Panc1 (cell line): Measurements from ENCODE around the gene ARHGEF7. TPM values are rescaled to one million over a fixed set of nuclear protein-coding genes. Genes with fewer than 3 reads are reported as not detected.

ENCODE experiments used
- ATAC-seq: fragments of 200-7000 bp; cut with Tn5 transposase; 2 replicates; pipeline ENCODE4 v1.9.1; 2020; ENCODE audit warnings: mild to moderate bottlenecking, moderate library complexity
- BruUV-seq: library from RNA; stranded (reverse); fragments of 400-500 nt; replicated peaks from 2 replicates; lab custom pipeline; 2021; lab: Mats Ljungman, UMichigan
- CTCF ChIA-PET: fragments of 300-600 bp; sonication (Branson Sonifier 250); formaldehyde crosslinking; loops from one replicate; lab custom pipeline; 2022; ENCODE audit warnings: antibody characterized with exemption; lab: Charles Lee
- POLR2A ChIA-PET: fragments of 300-600 bp; sonication (Branson Sonifier 250); formaldehyde crosslinking; loops from one replicate; lab custom pipeline; 2022; ENCODE audit warnings: antibody characterized with exemption; lab: Charles Lee
- DNase-seq: peaks from one replicate; pipeline ENCODE4 v3.0.0-alpha.2; 2010; ENCODE audit warnings: low read depth, low spot score
- H3K27ac ChIP-seq: 2 replicates; pipeline ENCODE4 v1.5.1; 2011; ENCODE audit warnings: mild to moderate bottlenecking, low read length, inconsistent platforms
- H3K27me3 ChIP-seq: fragments of 200-500 bp; sonication (Bioruptor generic); 2 replicates; pipeline ENCODE4 v1.6.0; 2014; ENCODE audit warnings: low read length, inconsistent platforms; ENCODE audit not compliant: control insufficient read depth, insufficient read depth
- H3K36me3 ChIP-seq: fragments of 200-500 bp; sonication (Bioruptor generic); 2 replicates; pipeline ENCODE4 v1.5.1; 2014; ENCODE audit warnings: inconsistent platforms, mild to moderate bottlenecking, low read length, moderate library complexity; ENCODE audit not compliant: control insufficient read depth, insufficient read depth
- H3K4me1 ChIP-seq: 2 replicates; pipeline ENCODE4 v1.5.1; 2011; ENCODE audit warnings: inconsistent platforms, mild to moderate bottlenecking, low read length, moderate library complexity; ENCODE audit not compliant: control insufficient read depth, insufficient read depth
- H3K4me3 ChIP-seq, 2 experiments: 2 replicates each; pipeline ENCODE4 v1.5.1; 2011 to 2012; ENCODE audit warnings: low read depth in 2 of 2, low read length in 2 of 2, mild to moderate bottlenecking in 2 of 2, inconsistent platforms in 1 of 2, moderate library complexity in 1 of 2
- H3K9me3 ChIP-seq: fragments of 200-500 bp; sonication (Bioruptor generic); 2 replicates; pipeline ENCODE4 v1.5.1; 2014; ENCODE audit warnings: low read depth, mild to moderate bottlenecking, inconsistent platforms, low read length, moderate library complexity; ENCODE audit not compliant: control insufficient read depth, insufficient read depth
- POLR2AphosphoS5 ChIP-seq: IDR thresholded peaks from 2 replicates; pipeline ENCODE4 v1.6.1; 2012; ENCODE audit warnings: mild to moderate bottlenecking, low read depth, low read length, moderate library complexity
- REST ChIP-seq, 2 experiments: IDR thresholded peaks; 2 replicates each; pipeline ENCODE4 v1.6.1; 2011 to 2012; ENCODE audit warnings: low read depth in 2 of 2, control low read depth in 1 of 2, low read length in 1 of 2, mild to moderate bottlenecking in 1 of 2, moderate library complexity in 1 of 2; ENCODE audit not compliant: insufficient read depth in 1 of 2
- SIN3A ChIP-seq: IDR thresholded peaks from 2 replicates; pipeline ENCODE4 v1.6.1; 2012; ENCODE audit warnings: low read depth, mild to moderate bottlenecking, low read length, moderate library complexity, borderline replicate concordance; ENCODE audit not compliant: insufficient read depth
- TCF7L2 ChIP-seq: IDR thresholded peaks from 2 replicates; pipeline ENCODE4 v1.6.1; 2011; ENCODE audit warnings: mild to moderate bottlenecking, low read depth, low read length, inconsistent platforms
- in situ Hi-C: cut with HindIII; loops from 2 replicates; pipeline ENCODE4 v1.10.0; 2016; ENCODE audit warnings: low sequenced_read_pairs, low pct_unique_long_range_greater_than_20kb
- intact Hi-C: fragments of 100-400 bp; cut with micrococcal nuclease; formaldehyde crosslinking; loops from one replicate; pipeline ENCODE4 v1.10.0; 2022; ENCODE audit not compliant: unreplicated experiment
- total RNA-seq: library from RNA; stranded (reverse); gene quantifications from one replicate; pipeline ENCODE4 v1.2.1, GENCODE V29; 2021; ENCODE audit not compliant: unreplicated experiment
- TF ChIP-seq, protein P1 (sequence below): fragments of 450-650 bp; IDR thresholded peaks from 2 replicates; pipeline ENCODE4 v1.5.1; 2017; ENCODE audit warnings: mild to moderate bottlenecking

ARHGEF7 gene
- total RNA-seq, 1 experiment from 2014 or later, result 36.4 TPM

- H3K4me1 ChIP-seq, result no peaks in the 10 kb centered on the region
- ATAC-seq (no peak), DNase-seq (no peak)
- in situ Hi-C loops, result no loop called here
- no peaks in the 10 kb centered on the region for H3K27me3 ChIP-seq
- no peak overlapping the region for H3K4me3 ChIP-seq
- CTCF ChIA-PET, result no interaction called here
- no peak for TF ChIP-seq POLR2AphosphoS5
- TF ChIP-seq, protein P1, sequence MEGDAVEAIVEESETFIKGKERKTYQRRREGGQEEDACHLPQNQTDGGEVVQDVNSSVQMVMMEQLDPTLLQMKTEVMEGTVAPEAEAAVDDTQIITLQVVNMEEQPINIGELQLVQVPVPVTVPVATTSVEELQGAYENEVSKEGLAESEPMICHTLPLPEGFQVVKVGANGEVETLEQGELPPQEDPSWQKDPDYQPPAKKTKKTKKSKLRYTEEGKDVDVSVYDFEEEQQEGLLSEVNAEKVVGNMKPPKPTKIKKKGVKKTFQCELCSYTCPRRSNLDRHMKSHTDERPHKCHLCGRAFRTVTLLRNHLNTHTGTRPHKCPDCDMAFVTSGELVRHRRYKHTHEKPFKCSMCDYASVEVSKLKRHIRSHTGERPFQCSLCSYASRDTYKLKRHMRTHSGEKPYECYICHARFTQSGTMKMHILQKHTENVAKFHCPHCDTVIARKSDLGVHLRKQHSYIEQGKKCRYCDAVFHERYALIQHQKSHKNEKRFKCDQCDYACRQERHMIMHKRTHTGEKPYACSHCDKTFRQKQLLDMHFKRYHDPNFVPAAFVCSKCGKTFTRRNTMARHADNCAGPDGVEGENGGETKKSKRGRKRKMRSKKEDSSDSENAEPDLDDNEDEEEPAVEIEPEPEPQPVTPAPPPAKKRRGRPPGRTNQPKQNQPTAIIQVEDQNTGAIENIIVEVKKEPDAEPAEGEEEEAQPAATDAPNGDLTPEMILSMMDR, result no peak
- TF ChIP-seq SIN3A, result no peak
- no peak for TF ChIP-seq REST (IDR thresholded peaks at IDR 0.05; ENCODE audit: insufficient read depth in 1 of 2, low read depth in 2 of 2, low read length in 1 of 2)
- no peak for TF ChIP-seq TCF7L2
- no TSS peak for BruUV-seq
- H3K27ac ChIP-seq, result no peak overlapping the region
- intact Hi-C loops, result no loop called here
- H3K9me3 ChIP-seq, result no peaks in the 10 kb centered on the region
- POLR2A ChIA-PET, result no interaction called here
- H3K36me3 ChIP-seq, result no peaks in the 10 kb centered on the region
These were observed 59.4 kb downstream of the ARHGEF7 start for GRCh38 chr13:111174377-111175114.

DNA sequence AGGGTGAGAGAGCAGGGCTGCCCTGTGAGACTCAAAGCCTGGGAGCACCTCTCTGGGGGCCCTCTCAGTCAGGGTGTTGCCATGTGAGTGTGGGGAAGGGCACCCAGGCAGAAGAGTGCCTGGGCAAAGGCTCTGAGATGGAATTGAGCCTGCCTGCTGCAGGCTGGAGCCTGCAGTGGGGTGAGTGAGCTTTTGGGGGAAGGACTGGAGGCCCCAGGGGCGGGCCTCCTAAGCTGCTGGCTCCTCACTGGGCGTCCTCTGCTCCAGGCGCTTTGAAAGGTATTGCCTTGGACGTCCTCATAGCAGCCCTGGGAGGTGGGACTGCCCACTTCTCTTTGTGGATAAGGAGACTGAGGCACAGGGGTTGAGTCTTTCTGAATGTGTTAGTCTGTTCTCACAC is 60.3 kb downstream of the ARHGEF7 start:
- CTCF ChIA-PET, result no interaction called here
- intact Hi-C loops, result no loop called here
- Histone ChIP-seq H3K27ac (no peak overlapping the region), H3K4me1 (no peaks in the 10 kb centered on the region), H3K27me3 (no peaks in the 10 kb centered on the region), H3K9me3 (no peaks in the 10 kb centered on the region), H3K4me3 (no peak overlapping the region), H3K36me3 (no peaks in the 10 kb centered on the region)
- in situ Hi-C loops, result no loop called here
- BruUV-seq, result no TSS peak
- POLR2A ChIA-PET, result no interaction called here
- TF ChIP-seq POLR2AphosphoS5, result no peak
- TF ChIP-seq TCF7L2, result no peak
- TF ChIP-seq, protein P1, result no peak
- TF ChIP-seq REST (IDR thresholded peaks at IDR 0.05; ENCODE audit: insufficient read depth in 1 of 2, low read depth in 2 of 2, low read length in 1 of 2), result no peak
- TF ChIP-seq SIN3A, result no peak
- ATAC-seq, result no peak
- DNase-seq, result no peak
